A549 (cell line): ENCODE data around the gene IGFBP2.

Source experiments
- CEBPB ChIP-seq, 2 experiments: fragments of >200 bp in 1 of 2; sonication (Bioruptor Twin) in 1 of 2; formaldehyde crosslinking in 1 of 2; IDR thresholded peaks; 2 replicates each; pipeline ENCODE4 v1.6.1; 2012 to 2016
- CTCF ChIP-seq: fragments of >200 bp; sonication (Bioruptor Twin); formaldehyde crosslinking; IDR thresholded peaks from 3 replicates; pipeline ENCODE4 v1.5.1; 2016
- ELK1 ChIP-seq: fragments of 150-350 bp; IDR thresholded peaks from 2 replicates; pipeline ENCODE4 v1.6.1; 2014; ENCODE audit warnings: low read depth, mild to moderate bottlenecking, low read length
- KDM1A ChIP-seq: fragments of 200-600 bp; sonication (generic); IDR thresholded peaks from 2 replicates; pipeline ENCODE4 v1.6.1; 2016; ENCODE audit warnings: low read depth, mild to moderate bottlenecking
- POLR2A ChIP-seq: IDR thresholded peaks from 2 replicates; pipeline ENCODE4 v1.6.1; 2012; ENCODE audit warnings: mild to moderate bottlenecking, low read length
- RAD21 ChIP-seq, 2 experiments: fragments of >200 bp in 1 of 2; sonication (Bioruptor Twin) in 1 of 2; formaldehyde crosslinking in 1 of 2; IDR thresholded peaks in 1 of 2; conservative IDR thresholded peaks in 1 of 2; 2 replicates in 1 of 2; 3 replicates in 1 of 2; pipeline ENCODE4 v1.6.1; 2012 to 2018; ENCODE audit warnings: inconsistent platforms in 1 of 2
- RCOR1 ChIP-seq: fragments of 150-350 bp; IDR thresholded peaks from 2 replicates; pipeline ENCODE4 v1.6.1; 2014; ENCODE audit warnings: antibody characterized with exemption, low read length, low read depth
- TP53 ChIP-seq: fragments of 250-450 bp; sonication (Bioruptor Pico); IDR thresholded peaks from 2 replicates; pipeline ENCODE4 v1.5.0; 2021; ENCODE audit warnings: mild to moderate bottlenecking, moderate library complexity

- TF ChIP-seq RAD21 (conservative IDR thresholded peaks at IDR 0.05 in 1 of 2, IDR thresholded peaks at IDR 0.05 in 1 of 2) (no peak), ELK1 (no peak), TP53 (CRISPR knock-in tag) (no peak), CTCF (no peak), RCOR1 (no peak), POLR2A (no peak), CEBPB (IDR thresholded peaks at IDR 0.05) (no peak), KDM1A (no peak)
Measured at GRCh38 chr2:216711348-216711747, 78.1 kb downstream of the IGFBP2 start.
